ENCODE data around the gene ZNFX1. TPM values are rescaled to one million over a fixed set of nuclear protein-coding genes. Genes with fewer than 3 reads are reported as not detected.

The ZNFX1 gene
- total RNA-seq, 1 experiment from 2014 or later, result 11.0 TPM

GRCh38 chr20:49277786-49278035 lies 146 bp downstream of the ZNFX1 start (continued):
- TF ChIP-seq USF1 (CRISPR knock-in tag; IDR thresholded peaks at IDR 0.05) (no peak), TEAD4 (CRISPR knock-in tag; IDR thresholded peaks at IDR 0.05) (no peak), ZNF425 (CRISPR knock-in tag; conservative IDR thresholded peaks at IDR 0.05) (no peak), ZNF396 (CRISPR knock-in tag; IDR thresholded peaks at IDR 0.05; ENCODE audit: borderline replicate concordance) (no peak), ZBTB43 (CRISPR knock-in tag; IDR thresholded peaks at IDR 0.05) (no peak), NR1H2 (CRISPR knock-in tag; IDR thresholded peaks at IDR 0.05) (no peak), CREM (CRISPR knock-in tag; IDR thresholded peaks at IDR 0.05) (no peak), ARID4B (CRISPR knock-in tag; IDR thresholded peaks at IDR 0.05; ENCODE audit: borderline replicate concordance) (no peak)

GRCh38 chr20:49276961-49277785 lies 684 bp downstream of the ZNFX1 start:
- Mint-ChIP-seq H3K9me3 (peaks cover 7% of the 10 kb centered on the region), H3K4me1 (peaks cover 31% of the 10 kb centered on the region), H3K27me3 (ENCODE audit: low read depth) (no peaks in the 10 kb centered on the region; the same call in 1 of the 2 replicates), H3K27ac (peak overlapping the region; percentile 50; the same call in 1 of the 2 replicates), H3K36me3 (peaks cover 65% of the 10 kb centered on the region), H3K4me3 (peak overlapping the region; percentile 100)
- TF ChIP-seq SP1 (CRISPR knock-in tag; conservative IDR thresholded peaks at IDR 0.05) (no peak), JUN (CRISPR knock-in tag; IDR thresholded peaks at IDR 0.05) (no peak), NFE2L1 (CRISPR knock-in tag; IDR thresholded peaks at IDR 0.05) (no peak), MLX (CRISPR knock-in tag; IDR thresholded peaks at IDR 0.05) (no peak), ERG (CRISPR knock-in tag; IDR thresholded peaks at IDR 0.05) (no peak), HMGA2 (CRISPR knock-in tag; IDR thresholded peaks at IDR 0.05) (no peak), MAX (CRISPR knock-in tag; IDR thresholded peaks at IDR 0.05) (no peak), TEAD4 (CRISPR knock-in tag; IDR thresholded peaks at IDR 0.05) (no peak), ZNF317 (CRISPR knock-in tag; IDR thresholded peaks at IDR 0.05; ENCODE audit: borderline replicate concordance, low read depth) (no peak), TP53 (CRISPR knock-in tag; IDR thresholded peaks at IDR 0.05) (no peak), GTF2I (CRISPR knock-in tag; conservative IDR thresholded peaks at IDR 0.05) (no peak), ZNF232 (CRISPR knock-in tag; IDR thresholded peaks at IDR 0.05) (no peak)
- ChIA-PET CTCF (interaction anchor here (0.7 to 1.4 kb wide), 5 partner anchors 30 to 60 kb away, joined by 3 to 11 read pairs (median 3); partner anchors contain the start of gene DDX27), POLR2A (interaction anchor here (0.5 to 1.6 kb wide), 7 partner anchors 10 to 149 kb away, joined by 3 to 8 read pairs (median 3); no protein-coding TSS in a partner anchor)
- DNase-seq (ENCODE audit: low spot score) (peak; percentile 20), ATAC-seq (no peak; the same call in 1 of the 2 replicates)

Measured in WTC11 (cell line).